ENCODE results near the gene CACNA1B. TPM values are rescaled to one million over a fixed set of nuclear protein-coding genes. Genes with fewer than 3 reads are reported as not detected.

The CACNA1B gene
- total RNA-seq, 4 donors from 2014 or later = not detected

DNA sequence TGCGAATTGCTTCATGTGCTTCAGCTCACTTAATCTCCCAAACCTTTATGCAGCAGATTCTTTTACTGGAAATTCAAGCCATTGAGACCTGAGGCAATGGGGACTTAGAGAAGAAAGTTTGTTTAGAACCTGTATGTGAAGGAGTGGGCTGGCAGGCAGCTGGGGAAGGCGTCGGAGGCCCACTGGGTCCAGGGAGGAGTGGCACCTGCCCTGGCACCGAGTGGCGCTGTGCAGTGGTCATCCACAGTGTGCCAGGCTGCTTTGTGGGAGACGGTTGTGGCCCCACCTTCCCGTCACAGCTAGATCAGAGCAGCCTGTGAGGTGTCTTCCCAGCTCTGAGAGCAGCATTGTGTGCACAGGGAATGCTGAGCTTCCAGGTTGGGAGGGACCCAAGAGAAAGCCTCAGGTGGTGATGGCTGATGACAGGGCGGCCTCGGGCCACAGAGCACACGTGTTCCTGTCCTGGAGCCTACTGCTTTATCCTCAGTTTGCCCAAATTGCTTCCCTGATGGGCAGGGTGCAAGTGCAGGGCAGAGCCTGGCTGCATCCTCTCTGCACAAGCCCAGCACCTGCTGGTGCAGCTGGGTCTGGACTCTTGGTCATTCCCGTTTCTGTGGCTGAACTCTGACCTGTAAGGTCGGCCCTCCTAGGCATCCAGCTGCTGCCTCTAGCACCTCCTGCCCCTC lies 175.2 kb downstream of the CACNA1B start:
- ATAC-seq (ENCODE audit: low FRiP score) = no peak
- TF ChIP-seq, protein P1, sequence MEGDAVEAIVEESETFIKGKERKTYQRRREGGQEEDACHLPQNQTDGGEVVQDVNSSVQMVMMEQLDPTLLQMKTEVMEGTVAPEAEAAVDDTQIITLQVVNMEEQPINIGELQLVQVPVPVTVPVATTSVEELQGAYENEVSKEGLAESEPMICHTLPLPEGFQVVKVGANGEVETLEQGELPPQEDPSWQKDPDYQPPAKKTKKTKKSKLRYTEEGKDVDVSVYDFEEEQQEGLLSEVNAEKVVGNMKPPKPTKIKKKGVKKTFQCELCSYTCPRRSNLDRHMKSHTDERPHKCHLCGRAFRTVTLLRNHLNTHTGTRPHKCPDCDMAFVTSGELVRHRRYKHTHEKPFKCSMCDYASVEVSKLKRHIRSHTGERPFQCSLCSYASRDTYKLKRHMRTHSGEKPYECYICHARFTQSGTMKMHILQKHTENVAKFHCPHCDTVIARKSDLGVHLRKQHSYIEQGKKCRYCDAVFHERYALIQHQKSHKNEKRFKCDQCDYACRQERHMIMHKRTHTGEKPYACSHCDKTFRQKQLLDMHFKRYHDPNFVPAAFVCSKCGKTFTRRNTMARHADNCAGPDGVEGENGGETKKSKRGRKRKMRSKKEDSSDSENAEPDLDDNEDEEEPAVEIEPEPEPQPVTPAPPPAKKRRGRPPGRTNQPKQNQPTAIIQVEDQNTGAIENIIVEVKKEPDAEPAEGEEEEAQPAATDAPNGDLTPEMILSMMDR (IDR thresholded peaks at IDR 0.05) = no peak

DNA sequence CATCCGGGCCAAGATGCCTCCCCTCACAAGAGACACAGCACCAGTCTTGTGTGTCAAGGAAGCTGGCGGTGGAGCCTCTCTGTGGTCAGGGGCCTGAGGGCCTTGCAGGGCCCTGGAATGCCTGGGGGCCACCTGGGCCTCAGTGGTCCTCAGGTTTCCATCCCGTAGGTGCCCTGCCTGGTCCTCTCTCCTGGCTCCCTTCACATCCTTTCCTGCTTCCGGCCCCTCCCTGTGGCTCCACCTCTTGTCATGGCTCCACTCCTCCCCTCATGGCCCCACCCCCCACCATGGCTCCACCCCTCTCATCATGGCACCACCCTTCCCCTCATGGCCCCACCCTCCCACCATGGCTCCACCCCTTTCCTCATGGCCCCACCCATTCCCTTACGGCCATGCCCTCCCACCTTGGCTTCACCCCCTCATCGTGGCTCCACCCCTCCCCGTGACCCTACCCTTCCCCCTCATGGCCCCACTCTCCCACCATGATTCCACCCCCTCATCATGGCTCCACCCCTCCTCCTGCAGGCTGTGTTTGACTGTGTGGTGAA lies 175.8 kb downstream of the CACNA1B start:
- ATAC-seq (ENCODE audit: low FRiP score) (no peak), DNase-seq (ENCODE audit: low spot score) (no peak)
- TF ChIP-seq, protein P1 (IDR thresholded peaks at IDR 0.05) = no peak

More for the DNA sequence above, 175.2 kb downstream of the CACNA1B start:
- no peak for DNase-seq (ENCODE audit: low spot score)

DNA sequence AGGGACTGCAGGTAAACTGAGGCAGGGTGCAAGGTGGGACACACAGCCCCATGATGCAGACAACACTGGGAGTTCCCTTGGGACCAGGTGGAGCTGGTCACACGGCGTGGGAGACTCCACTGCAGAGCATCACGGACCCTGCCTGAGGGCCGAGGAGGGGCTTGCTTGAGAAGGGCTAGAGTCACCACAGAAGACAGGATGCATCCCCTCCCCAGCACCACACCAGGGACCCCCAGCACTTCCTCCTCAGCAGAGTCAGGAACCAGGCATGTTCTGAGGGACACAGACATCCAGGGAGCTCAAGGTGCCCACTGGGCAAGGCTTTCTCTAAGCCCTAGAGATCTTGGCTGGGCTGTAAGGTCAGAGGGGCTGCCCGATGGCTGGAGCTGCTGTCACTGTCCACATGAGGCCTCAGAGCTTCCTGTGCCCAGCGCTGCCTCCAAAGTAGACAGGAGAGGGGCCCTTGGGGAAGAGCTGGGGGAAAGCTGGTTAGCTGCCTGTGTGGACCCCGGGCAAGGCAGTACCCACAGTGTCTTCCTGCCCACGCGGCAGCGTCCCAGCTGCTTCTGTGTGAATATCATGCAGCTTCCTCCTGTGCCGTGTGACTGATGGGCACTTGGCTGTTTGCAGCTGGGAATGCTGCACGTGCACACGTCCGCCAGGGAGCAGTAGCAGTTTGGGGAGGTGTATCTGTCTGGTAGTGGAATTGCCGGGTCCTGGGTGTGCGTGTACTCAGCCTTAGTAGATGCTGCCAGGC lies 176.6 kb downstream of the CACNA1B start:
- DNase-seq (ENCODE audit: low spot score) = no peak
- ATAC-seq (ENCODE audit: low FRiP score) = no peak
- TF ChIP-seq, protein P1 (IDR thresholded peaks at IDR 0.05) = no peak

DNA sequence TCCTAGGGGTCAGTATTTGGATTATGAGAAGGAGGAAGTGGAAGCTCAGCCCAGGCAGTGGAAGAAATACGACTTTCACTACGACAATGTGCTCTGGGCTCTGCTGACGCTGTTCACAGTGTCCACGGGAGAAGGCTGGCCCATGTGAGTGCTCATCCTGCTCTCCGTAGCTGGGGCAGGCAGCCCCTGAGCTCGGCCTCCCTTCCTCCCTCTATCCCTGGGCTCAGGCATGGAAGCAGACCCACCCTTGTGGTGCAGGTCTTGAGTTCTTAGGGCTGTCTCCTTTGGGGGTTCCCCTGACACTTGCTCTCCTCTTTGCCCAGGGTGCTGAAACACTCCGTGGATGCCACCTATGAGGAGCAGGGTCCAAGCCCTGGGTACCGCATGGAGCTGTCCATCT lies 180.1 kb downstream of the CACNA1B start:
- TF ChIP-seq, protein P1 (IDR thresholded peaks at IDR 0.05) = no peak
- ATAC-seq (ENCODE audit: low FRiP score) (no peak), DNase-seq (ENCODE audit: low spot score) (no peak)

DNA sequence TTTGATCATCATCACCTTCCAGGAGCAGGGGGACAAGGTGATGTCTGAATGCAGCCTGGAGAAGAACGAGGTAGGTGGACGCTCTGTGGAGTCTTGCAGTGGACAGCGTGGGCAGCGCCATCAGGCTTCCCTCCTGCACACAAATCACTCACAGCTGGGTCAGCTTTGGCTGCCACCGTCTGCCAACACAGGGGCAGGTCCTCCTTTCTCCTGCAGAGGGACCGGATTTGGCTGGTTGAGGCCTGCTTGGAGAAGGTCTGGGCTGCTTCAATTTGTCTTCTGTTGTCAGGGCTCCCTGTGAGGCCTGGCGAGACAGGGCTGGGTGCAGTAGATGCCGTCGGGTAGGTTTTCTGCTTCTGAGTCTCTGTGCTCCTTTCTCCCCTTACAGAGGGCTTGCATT lies 180.6 kb downstream of the CACNA1B start:
- ATAC-seq (ENCODE audit: low FRiP score) (no peak), DNase-seq (ENCODE audit: low spot score) (no peak)
- TF ChIP-seq, protein P1 (IDR thresholded peaks at IDR 0.05) = no peak

DNA sequence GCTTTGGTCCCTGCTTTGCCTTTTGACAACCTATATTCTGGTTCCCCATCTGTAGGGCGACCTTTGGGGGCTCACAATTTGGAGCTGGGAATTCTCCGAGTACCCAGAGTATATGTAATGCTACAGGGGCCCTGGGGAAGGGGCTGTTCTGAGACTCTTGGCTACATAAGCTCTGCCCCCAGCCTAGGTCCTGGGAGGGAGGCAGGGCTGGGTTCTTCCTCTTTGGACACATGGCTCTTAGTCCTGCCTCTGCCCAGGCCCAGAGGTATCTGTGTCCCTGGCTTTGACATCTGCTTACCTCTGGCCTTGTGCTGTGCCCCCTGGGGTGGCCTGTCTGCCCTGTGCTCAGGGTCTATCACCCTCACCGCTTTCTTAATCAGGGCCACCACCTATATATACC lies 181.6 kb downstream of the CACNA1B start:
- ATAC-seq (ENCODE audit: low FRiP score) (no peak), DNase-seq (ENCODE audit: low spot score) (no peak)
- TF ChIP-seq, protein P1 (IDR thresholded peaks at IDR 0.05) = no peak
